ENCODE data around the gene PLA2R1.

The PLA2R1 gene

GRCh38 chr2:160028431-160029269, 33.8 kb downstream of the PLA2R1 start:
- DNase-seq: no peak

- peak; percentile 43 for DNase-seq
Observed at GRCh38 chr2:160022162-160022561, 40.3 kb downstream of the PLA2R1 start.

GRCh38 chr2:160019374-160020090, 42.9 kb downstream of the PLA2R1 start:
- no peak for DNase-seq

GRCh38 chr2:160015746-160016145, 46.7 kb downstream of the PLA2R1 start:
- DNase-seq: no peak

GRCh38 chr2:160014227-160014626, 48.2 kb downstream of the PLA2R1 start:
- DNase-seq: no peak

GRCh38 chr2:160010361-160011145, 51.9 kb downstream of the PLA2R1 start:
- DNase-seq: no peak

GRCh38 chr2:160007111-160007510, 55.3 kb downstream of the PLA2R1 start:
- no peak for DNase-seq

GRCh38 chr2:160006475-160006874, 55.9 kb downstream of the PLA2R1 start:
- DNase-seq: no peak

- DNase-seq: no peak
Observed at GRCh38 chr2:160005908-160006307, 56.5 kb downstream of the PLA2R1 start.

GRCh38 chr2:160005476-160005875, 56.9 kb downstream of the PLA2R1 start:
- no peak for DNase-seq

GRCh38 chr2:159998961-159999360, 63.5 kb downstream of the PLA2R1 start:
- DNase-seq: peak; percentile 15

GRCh38 chr2:159998243-159998642, 64.2 kb downstream of the PLA2R1 start:
- no peak for DNase-seq

- DNase-seq: no peak
Observed at GRCh38 chr2:159996792-159997546, 65.4 kb downstream of the PLA2R1 start.

- DNase-seq: no peak
Observed at GRCh38 chr2:159995038-159995437, 67.4 kb downstream of the PLA2R1 start.

- no peak for DNase-seq
Observed at GRCh38 chr2:159989249-159989648, 73.2 kb downstream of the PLA2R1 start.

GRCh38 chr2:159988412-159988970, 73.9 kb downstream of the PLA2R1 start:
- no peak for DNase-seq

GRCh38 chr2:159987181-159987580, 75.2 kb downstream of the PLA2R1 start:
- no peak for DNase-seq

GRCh38 chr2:159985656-159986055, 76.8 kb downstream of the PLA2R1 start:
- no peak for DNase-seq

GRCh38 chr2:159984034-159984433, 78.4 kb downstream of the PLA2R1 start:
- DNase-seq: no peak

GRCh38 chr2:159982842-159983785, 79.3 kb downstream of the PLA2R1 start:
- DNase-seq: no peak

GRCh38 chr2:159982270-159982669, 80.1 kb downstream of the PLA2R1 start:
- peak; percentile 23 for DNase-seq

Data from hematopoietic multipotent progenitor cell treated with erythropoietin and hydrocortisone succinate and interleukin-3 and kit ligand, for 6 days (in vitro differentiated cells).